ENCODE data around the gene WRNIP1. TPM values are rescaled to one million over a fixed set of nuclear protein-coding genes. Genes with fewer than 3 reads are reported as not detected.

The WRNIP1 gene
- total and polyA plus RNA-seq, 9 of the 15 experiments (the other 6 are each of a cell fraction or from before 2014, with no cell fraction given) = 13.2 to 63.6 (median 48.6) TPM

DNA sequence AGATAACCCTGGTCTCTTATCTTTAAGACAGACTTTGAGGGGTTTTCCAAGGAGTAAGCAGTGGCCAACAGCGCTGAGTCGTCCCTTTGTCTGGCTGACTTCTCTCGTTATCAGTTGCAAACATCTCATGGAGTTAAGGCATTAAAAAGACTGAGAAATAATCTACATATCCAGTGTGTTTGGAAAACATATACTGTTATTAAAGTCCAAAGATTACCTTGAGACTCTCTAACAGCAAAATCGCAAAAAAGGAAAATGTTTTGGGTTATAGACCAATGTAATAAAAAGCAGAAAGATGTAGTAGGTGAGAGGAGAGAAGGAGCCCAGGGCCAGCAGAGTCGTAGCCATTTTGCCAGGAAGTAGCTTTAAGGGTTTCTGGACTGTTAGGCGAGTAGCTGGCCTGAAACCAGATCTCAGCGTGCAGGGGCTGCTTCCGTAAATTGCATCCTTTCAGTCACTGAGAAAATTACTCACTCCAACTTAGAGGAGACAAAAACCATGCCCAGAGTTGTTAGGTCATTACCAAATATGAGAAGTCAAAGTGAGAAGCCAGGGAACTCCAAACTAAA, 39.1 kb upstream of the WRNIP1 start:
- Histone ChIP-seq H3K79me2 (ENCODE audit: control insufficient read depth, insufficient read depth, low read length) (no peaks in the 10 kb centered on the region), H3K4me1 (replicated peaks in 1 of 2; ENCODE audit: control insufficient read depth in 2 of 2, insufficient read depth in 2 of 2, low read length in 2 of 2) (peaks cover 0 to 15% of the 10 kb centered on the region in 2 experiments; a peak in 3 of 5 replicates), H3K4me3 (no peak overlapping the region), H3K9me1 (ENCODE audit: control insufficient read depth, insufficient read depth, low read length) (no peaks in the 10 kb centered on the region), H3K27ac (ENCODE audit: extremely low read depth, low read depth, low read length) (peak overlapping the region; percentile 69; the same call in 1 of the 3 replicates), H3K9me3 (replicated peaks; ENCODE audit: control insufficient read depth, insufficient read depth, low read depth, low read length) (no peaks in the 10 kb centered on the region), H3K9ac (ENCODE audit: insufficient read depth in 1 of 2, low read depth in 2 of 2, low read length in 2 of 2) (peak overlapping the region in 1 of 2 experiments; percentile 27; a peak in 1 of 4 replicates), H4K20me1 (replicated peaks; ENCODE audit: control insufficient read depth, insufficient read depth, low read length) (no peaks in the 10 kb centered on the region), H3K4me2 (ENCODE audit: insufficient read depth, low read length) (peak overlapping the region; percentile 42), H3K27me3 (ENCODE audit: control insufficient read depth in 2 of 2, insufficient read depth in 2 of 2, low read length in 2 of 2) (no peaks in the 10 kb centered on the region), H3K36me3 (ENCODE audit: control insufficient read depth, insufficient read depth, low read length) (no peaks in the 10 kb centered on the region), H2AFZ (ENCODE audit: low read depth, low read length) (peak overlapping the region; percentile 86)
- in situ Hi-C loops (cut with MboI) = no loop called here
- peak in 2 of 4 experiments; percentile 41 to 55 for DNase-seq (ENCODE audit: extremely low read depth in 1 of 4, low spot score in 3 of 4)
- ChIA-PET POLR2A (interaction anchor here (0.5 to 1.2 kb wide), 3 partner anchors 10 to 346 kb away, joined by 3 to 8 read pairs (median 3); no protein-coding TSS in a partner anchor), CTCF (ENCODE audit: low intra/inter-chr PET ratio) (no interaction called here)
- FAIRE-seq = peak; percentile 75
- intact Hi-C loops (cut with micrococcal nuclease) = no loop called here
- WGBS (ENCODE audit: insufficient coverage, low coverage, missing lambda C conversion rate) = 4% methylated on average over 8 of the region's 8 CpGs
- BruUV-seq (replicated peaks) = no TSS peak
- peak; percentile 76 for ATAC-seq
- no peak for TF ChIP-seq RBFOX2 (IDR thresholded peaks at IDR 0.05; ENCODE audit: low read depth, low read length)
- no peak for TF ChIP-seq STAT5B (CRISPR knock-in tag; IDR thresholded peaks at IDR 0.05)
- peak; percentile 17; the same call in 1 of the 2 replicates for TF ChIP-seq ATF4 (CRISPR knock-in tag; IDR thresholded peaks at IDR 0.05)
- TF ChIP-seq, protein P1, sequence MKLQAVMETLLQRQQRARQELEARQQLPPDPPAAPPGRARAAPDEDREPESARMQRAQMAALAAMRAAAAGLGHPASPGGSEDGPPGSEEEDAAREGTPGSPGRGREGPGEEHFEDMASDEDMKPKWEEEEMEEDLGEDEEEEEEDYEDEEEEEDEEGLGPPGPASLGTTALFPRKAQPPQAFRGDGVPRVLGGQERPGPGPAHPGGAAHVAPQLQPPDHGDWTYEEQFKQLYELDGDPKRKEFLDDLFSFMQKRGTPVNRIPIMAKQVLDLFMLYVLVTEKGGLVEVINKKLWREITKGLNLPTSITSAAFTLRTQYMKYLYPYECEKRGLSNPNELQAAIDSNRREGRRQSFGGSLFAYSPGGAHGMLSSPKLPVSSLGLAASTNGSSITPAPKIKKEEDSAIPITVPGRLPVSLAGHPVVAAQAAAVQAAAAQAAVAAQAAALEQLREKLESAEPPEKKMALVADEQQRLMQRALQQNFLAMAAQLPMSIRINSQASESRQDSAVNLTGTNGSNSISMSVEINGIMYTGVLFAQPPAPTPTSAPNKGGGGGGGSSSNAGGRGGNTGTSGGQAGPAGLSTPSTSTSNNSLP (IDR thresholded peaks at IDR 0.05; ENCODE audit: borderline replicate concordance, low read depth, low read length) = peak; percentile 60; the same call in 1 of the 2 replicates
- no peak for TF ChIP-seq HMGN3 (IDR thresholded peaks at IDR 0.05; ENCODE audit: borderline replicate concordance, extremely low read depth, insufficient read length, low read depth, low read length)
- no peak for TF ChIP-seq POLR2A (conservative IDR thresholded peaks at IDR 0.05)
- TF ChIP-seq, protein P2, sequence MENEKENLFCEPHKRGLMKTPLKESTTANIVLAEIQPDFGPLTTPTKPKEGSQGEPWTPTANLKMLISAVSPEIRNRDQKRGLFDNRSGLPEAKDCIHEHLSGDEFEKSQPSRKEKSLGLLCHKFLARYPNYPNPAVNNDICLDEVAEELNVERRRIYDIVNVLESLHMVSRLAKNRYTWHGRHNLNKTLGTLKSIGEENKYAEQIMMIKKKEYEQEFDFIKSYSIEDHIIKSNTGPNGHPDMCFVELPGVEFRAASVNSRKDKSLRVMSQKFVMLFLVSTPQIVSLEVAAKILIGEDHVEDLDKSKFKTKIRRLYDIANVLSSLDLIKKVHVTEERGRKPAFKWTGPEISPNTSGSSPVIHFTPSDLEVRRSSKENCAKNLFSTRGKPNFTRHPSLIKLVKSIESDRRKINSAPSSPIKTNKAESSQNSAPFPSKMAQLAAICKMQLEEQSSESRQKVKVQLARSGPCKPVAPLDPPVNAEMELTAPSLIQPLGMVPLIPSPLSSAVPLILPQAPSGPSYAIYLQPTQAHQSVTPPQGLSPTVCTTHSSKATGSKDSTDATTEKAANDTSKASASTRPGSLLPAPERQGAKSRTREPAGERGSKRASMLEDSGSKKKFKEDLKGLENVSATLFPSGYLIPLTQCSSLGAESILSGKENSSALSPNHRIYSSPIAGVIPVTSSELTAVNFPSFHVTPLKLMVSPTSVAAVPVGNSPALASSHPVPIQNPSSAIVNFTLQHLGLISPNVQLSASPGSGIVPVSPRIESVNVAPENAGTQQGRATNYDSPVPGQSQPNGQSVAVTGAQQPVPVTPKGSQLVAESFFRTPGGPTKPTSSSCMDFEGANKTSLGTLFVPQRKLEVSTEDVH (IDR thresholded peaks at IDR 0.05; ENCODE audit: low read depth, partially characterized antibody) = no peak
- no peak for TF ChIP-seq NUFIP1 (IDR thresholded peaks at IDR 0.05; ENCODE audit: partially characterized antibody)
- TF ChIP-seq PML (IDR thresholded peaks at IDR 0.05; ENCODE audit: low read length) = no peak
- TF ChIP-seq ZFPM2 (CRISPR knock-in tag; IDR thresholded peaks at IDR 0.05) = no peak
- peak; percentile 70 for TF ChIP-seq SMARCC2 (IDR thresholded peaks at IDR 0.05; ENCODE audit: low read depth)
- TF ChIP-seq FOXA3 (CRISPR knock-in tag; conservative IDR thresholded peaks at IDR 0.05 in 1 of 2, IDR thresholded peaks at IDR 0.05 in 1 of 2) = no peak
- no peak for TF ChIP-seq RFX1 (IDR thresholded peaks at IDR 0.05)
- no peak for TF ChIP-seq THRAP3 (IDR thresholded peaks at IDR 0.05; ENCODE audit: borderline replicate concordance)
- TF ChIP-seq ZNF639 (CRISPR knock-in tag; conservative IDR thresholded peaks at IDR 0.05 in 1 of 2, IDR thresholded peaks at IDR 0.05 in 1 of 2) = peak in 1 of 2 experiments; percentile 58; a peak in 1 of 4 replicates
